SK-N-SH treated with all-trans-retinoic acid at 6 μM for 48 hours (cell line): ENCODE data around the gene IL1RL1.

ENCODE experiments used
- ARNTL ChIP-seq: fragments of 450-650 bp; formaldehyde crosslinking; IDR thresholded peaks from 2 replicates; pipeline ENCODE4 v1.5.0; 2020; ENCODE audit warnings: low read depth, mild to moderate bottlenecking, moderate library complexity, borderline replicate concordance
- PATZ1 ChIP-seq: fragments of 250-450 bp; sonication (Bioruptor Pico); IDR thresholded peaks from 2 replicates; pipeline ENCODE4 v1.8.0; 2020; ENCODE audit warnings: mild to moderate bottlenecking, moderate library complexity, borderline replicate concordance
- POU6F1 ChIP-seq: fragments of 250-450 bp; sonication (Bioruptor Pico); IDR thresholded peaks from 2 replicates; pipeline ENCODE4 v1.8.0; 2021; ENCODE audit warnings: low read depth, mild to moderate bottlenecking, moderate library complexity, borderline replicate concordance
- RARB ChIP-seq: fragments of 250-450 bp; sonication (Bioruptor Pico); IDR thresholded peaks from 2 replicates; pipeline ENCODE4 v1.8.0; 2021; ENCODE audit warnings: mild to moderate bottlenecking, moderate library complexity
- TCF4 ChIP-seq: fragments of 250-450 bp; sonication (Bioruptor Pico); IDR thresholded peaks from 2 replicates; pipeline ENCODE4 v1.8.0; 2021; ENCODE audit warnings: mild to moderate bottlenecking, moderate library complexity, borderline replicate concordance
- TOX ChIP-seq: fragments of 250-450 bp; sonication (Bioruptor Pico); IDR thresholded peaks from 2 replicates; pipeline ENCODE4 v1.8.0; 2021; ENCODE audit warnings: mild to moderate bottlenecking, moderate library complexity, borderline replicate concordance
- ZFP3 ChIP-seq: fragments of 250-450 bp; sonication (Bioruptor Pico); IDR thresholded peaks from 2 replicates; pipeline ENCODE4 v1.5.0; 2020; ENCODE audit warnings: mild to moderate bottlenecking, moderate library complexity
- ZNF70 ChIP-seq: fragments of 450-650 bp; formaldehyde crosslinking; IDR thresholded peaks from 2 replicates; pipeline ENCODE4 v1.5.0; 2020; ENCODE audit warnings: mild to moderate bottlenecking, moderate library complexity
- TF ChIP-seq, protein P1 (sequence below): fragments of 250-450 bp; sonication (Bioruptor Pico); IDR thresholded peaks from 2 replicates; pipeline ENCODE4 v1.5.1; 2020; ENCODE audit warnings: low read depth, mild to moderate bottlenecking, moderate library complexity
- TF ChIP-seq, protein P2 (sequence below): fragments of 250-450 bp; sonication (Bioruptor Pico); IDR thresholded peaks from 2 replicates; pipeline ENCODE4 v1.5.1; 2021; ENCODE audit warnings: mild to moderate bottlenecking, moderate library complexity

- no peak for TF ChIP-seq TOX (CRISPR knock-in tag)
- no peak for TF ChIP-seq ZNF70
- TF ChIP-seq, protein P1, sequence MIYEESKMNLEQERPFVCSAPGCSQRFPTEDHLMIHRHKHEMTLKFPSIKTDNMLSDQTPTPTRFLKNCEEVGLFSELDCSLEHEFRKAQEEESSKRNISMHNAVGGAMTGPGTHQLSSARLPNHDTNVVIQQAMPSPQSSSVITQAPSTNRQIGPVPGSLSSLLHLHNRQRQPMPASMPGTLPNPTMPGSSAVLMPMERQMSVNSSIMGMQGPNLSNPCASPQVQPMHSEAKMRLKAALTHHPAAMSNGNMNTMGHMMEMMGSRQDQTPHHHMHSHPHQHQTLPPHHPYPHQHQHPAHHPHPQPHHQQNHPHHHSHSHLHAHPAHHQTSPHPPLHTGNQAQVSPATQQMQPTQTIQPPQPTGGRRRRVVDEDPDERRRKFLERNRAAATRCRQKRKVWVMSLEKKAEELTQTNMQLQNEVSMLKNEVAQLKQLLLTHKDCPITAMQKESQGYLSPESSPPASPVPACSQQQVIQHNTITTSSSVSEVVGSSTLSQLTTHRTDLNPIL = no peak
- no peak for TF ChIP-seq PATZ1 (CRISPR knock-in tag)
- TF ChIP-seq RARB (CRISPR knock-in tag) = no peak
- no peak for TF ChIP-seq ARNTL
- TF ChIP-seq POU6F1 (CRISPR knock-in tag) = no peak
- no peak for TF ChIP-seq TCF4 (CRISPR knock-in tag)
- no peak for TF ChIP-seq ZFP3
- TF ChIP-seq, protein P2, sequence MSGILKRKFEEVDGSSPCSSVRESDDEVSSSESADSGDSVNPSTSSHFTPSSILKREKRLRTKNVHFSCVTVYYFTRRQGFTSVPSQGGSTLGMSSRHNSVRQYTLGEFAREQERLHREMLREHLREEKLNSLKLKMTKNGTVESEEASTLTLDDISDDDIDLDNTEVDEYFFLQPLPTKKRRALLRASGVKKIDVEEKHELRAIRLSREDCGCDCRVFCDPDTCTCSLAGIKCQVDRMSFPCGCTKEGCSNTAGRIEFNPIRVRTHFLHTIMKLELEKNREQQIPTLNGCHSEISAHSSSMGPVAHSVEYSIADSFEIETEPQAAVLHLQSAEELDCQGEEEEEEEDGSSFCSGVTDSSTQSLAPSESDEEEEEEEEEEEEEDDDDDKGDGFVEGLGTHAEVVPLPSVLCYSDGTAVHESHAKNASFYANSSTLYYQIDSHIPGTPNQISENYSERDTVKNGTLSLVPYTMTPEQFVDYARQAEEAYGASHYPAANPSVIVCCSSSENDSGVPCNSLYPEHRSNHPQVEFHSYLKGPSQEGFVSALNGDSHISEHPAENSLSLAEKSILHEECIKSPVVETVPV (CRISPR knock-in tag) = no peak
These were observed 88.3 kb downstream of the IL1RL1 start for GRCh38 chr2:102399499-102400141.
